Ovary (tissue), 3 donors: ENCODE measurements around the gene GALNT15.

Experiments used
- EP300 ChIP-seq: sonication (generic); formaldehyde crosslinking; IDR thresholded peaks from one replicate; pipeline ENCODE4 v1.6.1; 2017; ENCODE audit warnings: antibody characterized with exemption
- TF ChIP-seq, protein P1 (sequence below), 3 donors: fragments of 450-650 bp in 2 of 3; fragments of 200-600 bp in 1 of 3; IDR thresholded peaks; one replicate each; pipeline versions ENCODE4 v1.5.1 to v1.8.0; 2016 to 2022; ENCODE audit warnings: antibody characterized with exemption in 3 of 3, mild to moderate bottlenecking in 1 of 3
- donor health status: DM: no; HTN: no; CAD: no.

- TF ChIP-seq, protein P1, sequence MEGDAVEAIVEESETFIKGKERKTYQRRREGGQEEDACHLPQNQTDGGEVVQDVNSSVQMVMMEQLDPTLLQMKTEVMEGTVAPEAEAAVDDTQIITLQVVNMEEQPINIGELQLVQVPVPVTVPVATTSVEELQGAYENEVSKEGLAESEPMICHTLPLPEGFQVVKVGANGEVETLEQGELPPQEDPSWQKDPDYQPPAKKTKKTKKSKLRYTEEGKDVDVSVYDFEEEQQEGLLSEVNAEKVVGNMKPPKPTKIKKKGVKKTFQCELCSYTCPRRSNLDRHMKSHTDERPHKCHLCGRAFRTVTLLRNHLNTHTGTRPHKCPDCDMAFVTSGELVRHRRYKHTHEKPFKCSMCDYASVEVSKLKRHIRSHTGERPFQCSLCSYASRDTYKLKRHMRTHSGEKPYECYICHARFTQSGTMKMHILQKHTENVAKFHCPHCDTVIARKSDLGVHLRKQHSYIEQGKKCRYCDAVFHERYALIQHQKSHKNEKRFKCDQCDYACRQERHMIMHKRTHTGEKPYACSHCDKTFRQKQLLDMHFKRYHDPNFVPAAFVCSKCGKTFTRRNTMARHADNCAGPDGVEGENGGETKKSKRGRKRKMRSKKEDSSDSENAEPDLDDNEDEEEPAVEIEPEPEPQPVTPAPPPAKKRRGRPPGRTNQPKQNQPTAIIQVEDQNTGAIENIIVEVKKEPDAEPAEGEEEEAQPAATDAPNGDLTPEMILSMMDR (IDR thresholded peaks at IDR 0.05) = no peak
- no peak for TF ChIP-seq EP300
Observed at GRCh38 chr3:16266714-16267113, 92.2 kb downstream of the GALNT15 start.
